ENCODE data around the gene EPB41. TPM values are rescaled to one million over a fixed set of nuclear protein-coding genes. Genes with fewer than 3 reads are reported as not detected.

Gene EPB41
- total RNA-seq, 4 donors from 2014 or later = 71.6 to 117 (median 92.6) TPM

GRCh38 chr1:28887835-28888682 lies 26.3 kb upstream of the EPB41 start:
- Histone ChIP-seq H3K27ac (peak overlapping the region; percentile 84 to 87 (median 86)), H3K27me3 (no peaks in the 10 kb centered on the region), H3K4me3 (peak overlapping the region; percentile 86 to 100 (median 94)), H3K36me3 (no peaks in the 10 kb centered on the region), H3K4me1 (peaks cover 20 to 39% (median 29%) of the 10 kb centered on the region in 4 donors), H3K9me3 (no peaks in the 10 kb centered on the region)
- DNase-seq = peak; percentile 55
- intact Hi-C loops (cut with DNase I; ENCODE audit: low total_unique reads) (loop anchor here (10.0 kb wide), 1 partner anchor 237 kb away; the partner anchor contains the start of gene TMEM200B), in situ Hi-C loops (cut with MboI; ENCODE audit: low pct_ligation_motif_present in 1 of 4, low pct_unique_long_range_greater_than_20kb in 1 of 4, low sequenced_read_pairs in 3 of 4) (loop anchor here in 3 of 4 donors (10.0 to 25.0 kb wide), 3 partner anchors 147 to 376 kb away; partner anchors contain the start of gene RCC1 (in 1 of the 3))
- TF ChIP-seq EP300 (IDR thresholded peaks at IDR 0.05; ENCODE audit: low read depth) (no peak), POLR2A (IDR thresholded peaks at IDR 0.05) (no peak), CTCF (IDR thresholded peaks at IDR 0.05) (no peak), POLR2AphosphoS5 (IDR thresholded peaks at IDR 0.05) (no peak)
- 35 to 37% methylated on average over 8 to 24 of the region's 24 CpGs for WGBS, 2 donors (ENCODE audit: low coverage in 1 of 2)

- in situ Hi-C loops (cut with MboI; ENCODE audit: low pct_ligation_motif_present in 1 of 4, low pct_unique_long_range_greater_than_20kb in 1 of 4, low sequenced_read_pairs in 3 of 4) = loop anchor here in 3 of 4 donors (10.0 to 25.0 kb wide), 3 partner anchors 146 to 377 kb away; partner anchors contain the start of gene RCC1 (in 1 of the 3)
Observed at GRCh38 chr1:28888915-28889314, 25.5 kb upstream of the EPB41 start.

GRCh38 chr1:28889357-28889756 lies 25.0 kb upstream of the EPB41 start:
- no peak overlapping the region for H3K27ac ChIP-seq
- no peaks in the 10 kb centered on the region for H3K9me3 ChIP-seq
- peaks cover 20 to 36% (median 25%) of the 10 kb centered on the region in 4 donors for H3K4me1 ChIP-seq
- no peaks in the 10 kb centered on the region for H3K36me3 ChIP-seq
- 88% methylated on average over 5 of the region's 5 CpGs; no CpG with 5 or more reads in 1 of the 2 donors for WGBS, 2 donors (ENCODE audit: low coverage in 1 of 2)
- in situ Hi-C loops (cut with MboI; ENCODE audit: low pct_ligation_motif_present in 1 of 4, low pct_unique_long_range_greater_than_20kb in 1 of 4, low sequenced_read_pairs in 3 of 4) = loop anchor here in 3 of 4 donors (10.0 to 25.0 kb wide), 3 partner anchors 145 to 377 kb away; partner anchors contain the start of gene RCC1 (in 1 of the 3)
- TF ChIP-seq CTCF (IDR thresholded peaks at IDR 0.05) (no peak), EP300 (IDR thresholded peaks at IDR 0.05; ENCODE audit: low read depth) (no peak), POLR2A (IDR thresholded peaks at IDR 0.05) (no peak), POLR2AphosphoS5 (IDR thresholded peaks at IDR 0.05) (no peak)
- intact Hi-C loops (cut with DNase I; ENCODE audit: low total_unique reads) = loop anchor here (10.0 kb wide), 1 partner anchor 235 kb away; the partner anchor contains the start of gene TMEM200B
- DNase-seq = no peak
- H3K27me3 ChIP-seq = no peaks in the 10 kb centered on the region
- H3K4me3 ChIP-seq = no peak overlapping the region

More at GRCh38 chr1:28888915-28889314, 25.5 kb upstream of the EPB41 start:
- Histone ChIP-seq H3K27me3 (no peaks in the 10 kb centered on the region), H3K36me3 (no peaks in the 10 kb centered on the region), H3K9me3 (no peaks in the 10 kb centered on the region), H3K4me1 (peaks cover 20 to 37% (median 28%) of the 10 kb centered on the region in 4 donors), H3K27ac (no peak overlapping the region), H3K4me3 (no peak overlapping the region)
- 98 to 100% methylated on average over 1 to 7 of the region's 7 CpGs for WGBS, 2 donors (ENCODE audit: low coverage in 1 of 2)
- no peak for DNase-seq
- intact Hi-C loops (cut with DNase I; ENCODE audit: low total_unique reads) = loop anchor here (10.0 kb wide), 1 partner anchor 236 kb away; the partner anchor contains the start of gene TMEM200B
- TF ChIP-seq POLR2AphosphoS5 (IDR thresholded peaks at IDR 0.05) (no peak), POLR2A (IDR thresholded peaks at IDR 0.05) (no peak), CTCF (IDR thresholded peaks at IDR 0.05) (no peak), EP300 (IDR thresholded peaks at IDR 0.05; ENCODE audit: low read depth) (no peak)

- Histone ChIP-seq H3K36me3 (no peaks in the 10 kb centered on the region), H3K4me3 (no peak overlapping the region), H3K9me3 (no peaks in the 10 kb centered on the region), H3K27me3 (no peaks in the 10 kb centered on the region), H3K27ac (no peak overlapping the region), H3K4me1 (peaks cover 9 to 26% (median 15%) of the 10 kb centered on the region in 4 donors)
- in situ Hi-C loops (cut with MboI; ENCODE audit: low pct_ligation_motif_present in 1 of 4, low pct_unique_long_range_greater_than_20kb in 1 of 4, low sequenced_read_pairs in 3 of 4) = loop anchor here in 2 of 4 donors (10.0 to 25.0 kb wide), 2 partner anchors 324 to 378 kb away; partner anchors contain the start of gene RCC1 (in 1 of the 2)
- DNase-seq = no peak
- TF ChIP-seq POLR2A (IDR thresholded peaks at IDR 0.05) (no peak), CTCF (IDR thresholded peaks at IDR 0.05) (no peak)
- 84 to 91% methylated on average over 6 to 8 of the region's 8 CpGs for WGBS, 2 donors (ENCODE audit: low coverage in 1 of 2)
- intact Hi-C loops (cut with DNase I; ENCODE audit: low total_unique reads) = no loop called here
Observed at GRCh38 chr1:28890435-28890834, 23.9 kb upstream of the EPB41 start.
